Small intestine (tissue), 16 donors: ENCODE data around the gene TRAK2. TPM values are rescaled to one million over a fixed set of nuclear protein-coding genes. Genes with fewer than 3 reads are reported as not detected.
A peak's percentile ranks its signal among the peaks of the same experiment; 100 is the strongest.
"Not testable (repeated sequence)": the region's sequence is repeated elsewhere in the genome, so short reads cannot be mapped to it uniquely, and the experiment has no call there.

ENCODE experiments used
- DNase-seq, 2 donors: peaks; one replicate each; pipeline versions ENCODE4 v3.0.0 to v3.0.0-alpha.2; 2013
- FAIRE-seq: peaks from 2 replicates; lab custom pipeline; 2012; peaks lifted over from hg19 to GRCh38; lab: Jason Lieb, UNC
- H3K27ac ChIP-seq, 3 donors: one replicate each; pipeline ENCODE4 v1.5.1; 2013; ENCODE audit warnings: low read length in 2 of 3, mild to moderate bottlenecking in 2 of 3, control low read depth in 1 of 3, inconsistent platforms in 1 of 3, low read depth in 1 of 3, moderate library complexity in 1 of 3
- H3K27me3 ChIP-seq, 3 donors: one replicate each; pipeline ENCODE4 v1.6.1; 2013; ENCODE audit warnings: low read length in 3 of 3, inconsistent platforms in 1 of 3; ENCODE audit not compliant: control insufficient read depth in 3 of 3, insufficient read depth in 3 of 3
- H3K36me3 ChIP-seq, 3 donors: one replicate each; pipeline ENCODE4 v1.6.1; 2013; ENCODE audit warnings: low read length in 3 of 3, inconsistent platforms in 1 of 3, low read depth in 1 of 3, mild to moderate bottlenecking in 1 of 3, moderate library complexity in 1 of 3; ENCODE audit not compliant: control insufficient read depth in 3 of 3, insufficient read depth in 2 of 3
- H3K4me1 ChIP-seq, 3 donors: one replicate each; pipeline ENCODE4 v1.6.1; 2013; ENCODE audit warnings: low read length in 2 of 3, inconsistent platforms in 1 of 3, low read depth in 1 of 3, mild to moderate bottlenecking in 1 of 3, moderate library complexity in 1 of 3; ENCODE audit not compliant: control insufficient read depth in 3 of 3, insufficient read depth in 2 of 3
- H3K4me3 ChIP-seq, 3 donors: one replicate each; pipeline ENCODE4 v1.5.1; 2013; ENCODE audit warnings: low read length in 3 of 3, control low read depth in 1 of 3, inconsistent platforms in 1 of 3, low read depth in 1 of 3, mild to moderate bottlenecking in 1 of 3, moderate library complexity in 1 of 3
- H3K9me3 ChIP-seq, 2 donors: one replicate each; pipeline ENCODE4 v1.6.1; 2013; ENCODE audit warnings: low read depth in 1 of 2, low read length in 1 of 2; ENCODE audit not compliant: control insufficient read depth in 2 of 2, insufficient read depth in 1 of 2
- WGBS, 3 donors: extraction: QIAGEN DNeasy Blood & Tissue Kit; methylation state at CpG; one replicate each; pipeline ENCODE4 v1.1.7; 2013; 5-methylcytosine and 5-hydroxymethylcytosine counted together
- long read RNA-seq, 10 donors: transcript quantifications; one replicate each; lab custom pipeline, GENCODE V29; 2026
- polyA plus RNA-seq, 4 donors: library from polyadenylated mRNA; stranded (reverse) in 3 of 4; unstranded in 1 of 4; fragments of 200-250 nt in 3 of 4; fragments of 120-200 nt in 1 of 4; gene quantifications; one replicate each; pipeline versions ENCODE4 v1.2.1 to v1.2.3, GENCODE V29; 2013
- donor health status: healthy with polysubstance abuse.
- donor health status: control.
- donor health status: control.
- donor health status: Bipolar disorder and iron deficiency.
- donor health status: healthy.

The TRAK2 gene, protein sequence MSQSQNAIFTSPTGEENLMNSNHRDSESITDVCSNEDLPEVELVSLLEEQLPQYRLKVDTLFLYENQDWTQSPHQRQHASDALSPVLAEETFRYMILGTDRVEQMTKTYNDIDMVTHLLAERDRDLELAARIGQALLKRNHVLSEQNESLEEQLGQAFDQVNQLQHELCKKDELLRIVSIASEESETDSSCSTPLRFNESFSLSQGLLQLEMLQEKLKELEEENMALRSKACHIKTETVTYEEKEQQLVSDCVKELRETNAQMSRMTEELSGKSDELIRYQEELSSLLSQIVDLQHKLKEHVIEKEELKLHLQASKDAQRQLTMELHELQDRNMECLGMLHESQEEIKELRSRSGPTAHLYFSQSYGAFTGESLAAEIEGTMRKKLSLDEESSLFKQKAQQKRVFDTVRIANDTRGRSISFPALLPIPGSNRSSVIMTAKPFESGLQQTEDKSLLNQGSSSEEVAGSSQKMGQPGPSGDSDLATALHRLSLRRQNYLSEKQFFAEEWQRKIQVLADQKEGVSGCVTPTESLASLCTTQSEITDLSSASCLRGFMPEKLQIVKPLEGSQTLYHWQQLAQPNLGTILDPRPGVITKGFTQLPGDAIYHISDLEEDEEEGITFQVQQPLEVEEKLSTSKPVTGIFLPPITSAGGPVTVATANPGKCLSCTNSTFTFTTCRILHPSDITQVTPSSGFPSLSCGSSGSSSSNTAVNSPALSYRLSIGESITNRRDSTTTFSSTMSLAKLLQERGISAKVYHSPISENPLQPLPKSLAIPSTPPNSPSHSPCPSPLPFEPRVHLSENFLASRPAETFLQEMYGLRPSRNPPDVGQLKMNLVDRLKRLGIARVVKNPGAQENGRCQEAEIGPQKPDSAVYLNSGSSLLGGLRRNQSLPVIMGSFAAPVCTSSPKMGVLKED
- polyA plus RNA-seq = 10 to 100 TPM; 13.4 to 36.1 (median 21.5) TPM
- long read RNA-seq, donor 1 = 0 reads
- long read RNA-seq, donor 2 = 0 reads
- long read RNA-seq, donor 3, partial matches to known transcripts = 0 of 1 reads
- long read RNA-seq, donor 3, other reads (novel, unspliced or antisense) = 0 of 1 reads
- long read RNA-seq, donor 4 = 0 reads
- long read RNA-seq, donor 5 = 0 reads
- long read RNA-seq, donor 6, full-length matches to known transcripts = 1 of 1 reads
- long read RNA-seq, donor 6, partial matches to known transcripts = 0 of 1 reads
- long read RNA-seq, donor 6, other reads (novel, unspliced or antisense) = 0 of 1 reads
- long read RNA-seq, donor 7 = 0 reads
- long read RNA-seq, donor 8 = 0 reads
- long read RNA-seq, donor 9 = 0 reads
- long read RNA-seq, donor 10, full-length matches to known transcripts = 3 of 20 reads
- long read RNA-seq, donor 10, partial matches to known transcripts = 5 of 20 reads
- long read RNA-seq, donor 10, other reads (novel, unspliced or antisense) = 12 of 20 reads

DNA sequence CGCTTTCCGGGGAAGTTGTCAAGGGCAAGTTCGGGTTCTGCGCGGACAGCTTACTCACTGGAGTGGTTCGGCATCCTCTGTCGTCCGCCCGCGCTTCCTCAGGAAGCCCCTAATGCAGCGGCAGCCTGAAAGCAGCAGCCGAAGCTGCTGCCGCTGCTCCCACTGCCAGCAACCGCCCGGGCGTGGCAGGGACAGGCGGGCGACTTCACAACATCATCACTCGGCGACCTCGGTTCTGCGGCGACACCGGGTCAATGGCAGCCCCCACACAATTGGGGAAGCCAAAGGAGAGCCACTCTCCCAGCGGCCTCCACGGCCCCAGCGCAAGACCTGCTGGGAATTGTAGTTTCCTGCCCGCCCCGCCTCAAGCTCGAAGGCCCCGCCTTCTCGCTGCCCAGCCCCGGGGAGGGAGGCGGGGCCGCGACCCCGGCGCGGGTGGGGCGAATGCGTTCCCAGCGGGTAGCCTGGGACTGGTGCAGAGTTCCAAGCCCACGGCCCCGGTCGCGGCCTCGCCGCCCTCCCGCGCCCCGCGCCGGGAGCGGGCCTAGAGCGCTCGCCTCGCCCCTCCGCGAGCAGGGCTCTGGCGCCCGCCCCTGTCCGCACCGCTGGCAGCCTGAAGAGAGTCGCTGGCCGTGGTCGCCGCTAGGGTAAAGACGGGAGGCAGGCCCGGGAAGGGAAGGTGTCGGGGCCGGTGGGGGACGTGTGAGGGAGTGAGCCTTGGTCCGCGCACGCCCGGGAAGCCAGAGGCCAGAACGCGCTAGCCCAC lies at the start of gene TRAK2, which contains the start of gene STRADB:
Gene TRAK2 (minus strand): TSS at position 167 of the 766 bp plus-strand sequence. CDS start 30,951 bp downstream, outside the sequence.
Gene STRADB (plus strand): TSS at position 449 of the 766 bp plus-strand sequence. CDS start 3,101 bp downstream, outside the sequence.
- no peaks in the 10 kb centered on the region for H3K27me3 ChIP-seq
- DNase-seq (peak; percentile 95 to 97), FAIRE-seq (no peak)
- H3K36me3 ChIP-seq = no peaks in the 10 kb centered on the region
- 0 to 1% (median 0%) methylated on average over 55 to 78 of the region's 78 CpGs for WGBS, 3 donors
- peaks cover 3 to 24% (median 6%) of the 10 kb centered on the region in 3 donors for H3K4me1 ChIP-seq
- peak within 1 kb of the TSS; percentile 79 to 93 (median 83) for H3K4me3 ChIP-seq
- no peaks in the 10 kb centered on the region for H3K9me3 ChIP-seq
- H3K27ac ChIP-seq = peak within 1 kb of the TSS; percentile 87 to 92 (median 92)

GRCh38 chr2:201500534-201500933 lies 49.3 kb upstream of the TRAK2 start:
- H3K27ac ChIP-seq = no peak overlapping the region
- H3K4me1 ChIP-seq = no peaks in the 10 kb centered on the region
- FAIRE-seq (no peak), DNase-seq (no peak)
- no peak overlapping the region for H3K4me3 ChIP-seq
- 73 to 84% (median 76%) methylated on average over 3 of the region's 3 CpGs for WGBS, 3 donors
- H3K36me3 ChIP-seq = no peaks in the 10 kb centered on the region
- H3K27me3 ChIP-seq = no peaks in the 10 kb centered on the region
- peaks cover 0 to 10% of the 10 kb centered on the region in 2 donors for H3K9me3 ChIP-seq

GRCh38 chr2:201496785-201497184 lies 45.5 kb upstream of the TRAK2 start:
- Histone ChIP-seq H3K4me3 (no peak overlapping the region), H3K9me3 (peaks cover 0 to under 1% of the 10 kb centered on the region in 2 donors), H3K4me1 (no peaks in the 10 kb centered on the region), H3K27me3 (no peaks in the 10 kb centered on the region), H3K36me3 (no peaks in the 10 kb centered on the region), H3K27ac (no peak overlapping the region)
- 58 to 72% (median 69%) methylated on average over 1 of the region's 1 CpG for WGBS, 3 donors
- FAIRE-seq = no peak
- DNase-seq = no peak

DNA sequence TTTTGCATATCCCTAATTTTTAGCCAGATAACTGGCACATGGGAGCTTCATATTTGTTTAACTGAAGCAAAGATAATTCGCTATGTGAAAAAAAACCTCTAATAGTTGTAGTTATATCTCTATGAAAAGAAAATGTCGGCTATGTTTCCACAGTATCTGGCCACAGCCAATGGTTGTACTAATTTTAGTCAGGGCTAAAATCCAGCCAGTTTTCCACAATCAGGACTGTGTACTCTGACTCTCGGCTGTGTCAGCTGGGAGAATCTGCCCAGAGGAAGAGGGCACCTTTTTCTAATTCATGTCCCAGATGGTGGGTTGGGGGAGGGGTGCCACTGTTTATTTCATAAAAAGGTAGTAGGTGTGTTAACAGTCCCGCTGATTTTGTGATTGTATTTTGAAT lies 39.0 kb upstream of the TRAK2 start:
- Histone ChIP-seq H3K4me3 (no peak overlapping the region), H3K27me3 (no peaks in the 10 kb centered on the region), H3K9me3 (no peaks in the 10 kb centered on the region), H3K4me1 (no peaks in the 10 kb centered on the region), H3K36me3 (no peaks in the 10 kb centered on the region), H3K27ac (no peak overlapping the region)
- WGBS, 3 donors = 92 to 93% (median 92%) methylated on average over 4 of the region's 4 CpGs
- FAIRE-seq = no peak
- DNase-seq = no peak

- no peak for FAIRE-seq
- Histone ChIP-seq H3K36me3 (peaks cover 0 to 8% (median 7%) of the 10 kb centered on the region in 3 donors), H3K4me3 (no peak overlapping the region), H3K9me3 (peaks cover 0 to 3% of the 10 kb centered on the region in 2 donors), H3K27me3 (no peaks in the 10 kb centered on the region), H3K27ac (no peak overlapping the region), H3K4me1 (no peaks in the 10 kb centered on the region)
- 54 to 68% (median 65%) methylated on average over 4 of the region's 4 CpGs for WGBS, 3 donors
- DNase-seq = no peak
These were observed 33.5 kb upstream of the TRAK2 start for GRCh38 chr2:201484805-201485204.

DNA sequence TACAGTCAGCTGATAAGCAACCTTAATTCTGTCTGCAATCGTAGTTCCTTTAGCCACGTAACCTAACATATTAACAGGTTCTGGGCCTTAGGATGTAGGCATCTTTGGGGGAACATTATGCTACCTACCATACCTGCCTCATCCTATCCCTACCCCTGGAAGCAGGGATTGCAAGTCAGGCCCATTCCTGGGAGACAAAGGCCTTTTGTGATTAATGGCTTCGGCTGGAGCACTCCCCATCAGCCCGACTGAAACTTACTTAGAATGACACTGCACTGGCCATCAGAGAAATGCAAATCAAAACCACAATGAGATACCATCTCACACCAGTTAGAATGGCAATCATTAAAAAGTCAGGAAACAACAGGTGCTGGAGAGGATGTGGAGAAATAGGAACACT lies 32.5 kb upstream of the TRAK2 start:
- 90 to 94% (median 92%) methylated on average over 4 of the region's 4 CpGs for WGBS, 3 donors
- not testable (repeated sequence) for DNase-seq, H3K27me3 ChIP-seq, FAIRE-seq, H3K27ac ChIP-seq, H3K4me1 ChIP-seq, H3K9me3 ChIP-seq, H3K4me3 ChIP-seq, H3K36me3 ChIP-seq

DNA sequence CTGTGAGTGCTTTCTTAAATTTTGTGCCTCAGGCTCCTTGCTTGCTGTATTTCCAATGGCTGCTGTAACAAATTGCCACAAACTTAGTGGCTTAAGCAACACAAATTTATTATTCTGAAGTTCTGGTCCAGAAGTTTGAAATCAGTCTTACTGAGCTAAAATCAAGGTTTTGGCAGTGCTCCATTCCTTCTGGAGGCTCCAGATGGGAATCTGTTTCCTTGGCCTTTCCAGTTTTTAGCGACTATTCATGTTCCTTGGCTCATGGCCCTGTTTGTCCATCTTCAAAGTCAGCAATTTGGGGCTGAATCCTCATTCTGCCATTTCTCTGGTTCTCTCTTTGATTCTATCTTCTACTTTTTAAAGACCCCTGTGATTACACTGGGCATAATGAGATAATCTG lies 32.1 kb upstream of the TRAK2 start:
- FAIRE-seq (no peak), DNase-seq (no peak)
- Histone ChIP-seq H3K36me3 (peaks cover 0 to 12% (median 7%) of the 10 kb centered on the region in 3 donors), H3K27ac (no peak overlapping the region), H3K9me3 (peaks cover 0 to 3% of the 10 kb centered on the region in 2 donors), H3K27me3 (no peaks in the 10 kb centered on the region), H3K4me3 (no peak overlapping the region), H3K4me1 (no peaks in the 10 kb centered on the region)
- WGBS, 3 donors = 0 to 67% (median 50%) methylated on average over 1 of the region's 1 CpG
